PC-9 (cell line): Measurements from ENCODE around the gene POLA2. TPM values are rescaled to one million over a fixed set of nuclear protein-coding genes. Genes with fewer than 3 reads are reported as not detected.
A peak's percentile ranks its signal among the peaks of the same experiment; 100 is the strongest.

Experiments used
- BruUV-seq: library from RNA; stranded (reverse); fragments of 400-500 nt; replicated peaks from 2 replicates; lab custom pipeline; 2021; lab: Mats Ljungman, UMichigan
- CTCF ChIA-PET: fragments of 300-600 bp; sonication (Branson Sonifier 250); formaldehyde crosslinking; loops from one replicate; lab custom pipeline; 2022; ENCODE audit warnings: antibody characterized with exemption; lab: Charles Lee
- POLR2A ChIA-PET: fragments of 300-600 bp; sonication (Branson Sonifier 250); formaldehyde crosslinking; loops from one replicate; lab custom pipeline; 2022; ENCODE audit warnings: antibody characterized with exemption; ENCODE audit not compliant: unreplicated experiment; lab: Charles Lee
- DNase-seq, 2 experiments: peaks; one replicate each; pipeline versions ENCODE4 v3.0.0 to v3.0.0-alpha.2; 2015 to 2022; ENCODE audit warnings: mixed read lengths in 1 of 2
- H2AFZ ChIP-seq: fragments of 200-600 bp; sonication (generic); 2 replicates; pipeline ENCODE4 v1.8.1; 2017; ENCODE audit warnings: antibody characterized with exemption
- H3F3A ChIP-seq: fragments of 200-600 bp; sonication (generic); 2 replicates; pipeline ENCODE4 v1.8.1; 2017; ENCODE audit warnings: antibody characterized with exemption, mild to moderate bottlenecking, low read depth; ENCODE audit not compliant: insufficient read depth
- H3K27ac ChIP-seq: fragments of 200-600 bp; sonication (generic); 2 replicates; pipeline ENCODE4 v1.6.1; 2016; ENCODE audit warnings: mixed run types
- H3K27me3 ChIP-seq: fragments of 200-600 bp; sonication (generic); 2 replicates; pipeline ENCODE4 v1.6.1; 2016; ENCODE audit warnings: low read depth, mixed run types; ENCODE audit not compliant: insufficient read depth
- H3K36me3 ChIP-seq: fragments of 200-600 bp; sonication (generic); 2 replicates; pipeline ENCODE4 v1.6.1; 2016; ENCODE audit warnings: low read depth, mixed run types
- H3K4me1 ChIP-seq: fragments of 200-600 bp; sonication (generic); replicated peaks from 2 replicates; pipeline ENCODE4 v1.6.1; 2016; ENCODE audit warnings: mixed run types; ENCODE audit not compliant: insufficient read depth
- H3K4me2 ChIP-seq: fragments of 200-600 bp; sonication (generic); 2 replicates; pipeline ENCODE4 v1.6.1; 2017; ENCODE audit warnings: mixed run types
- H3K4me3 ChIP-seq: fragments of 200-600 bp; sonication (generic); 2 replicates; pipeline ENCODE4 v1.6.1; 2016; ENCODE audit warnings: mixed run types
- H3K79me2 ChIP-seq: fragments of 200-600 bp; sonication (generic); 2 replicates; pipeline ENCODE4 v1.6.1; 2017; ENCODE audit warnings: low read depth, mixed run types
- H3K9me2 ChIP-seq: fragments of 200-600 bp; sonication (generic); 2 replicates; pipeline ENCODE4 v1.8.1; 2017; ENCODE audit warnings: mild to moderate bottlenecking; ENCODE audit not compliant: insufficient read depth
- H3K9me3 ChIP-seq: fragments of 200-600 bp; sonication (generic); 2 replicates; pipeline ENCODE4 v1.8.1; 2016; ENCODE audit warnings: low read depth; ENCODE audit not compliant: insufficient read depth
- H4K20me1 ChIP-seq: fragments of 200-600 bp; sonication (generic); 2 replicates; pipeline ENCODE4 v1.8.1; 2017; ENCODE audit not compliant: insufficient read depth
- EZH2 ChIP-seq: fragments of 200-600 bp; sonication (generic); IDR thresholded peaks from 2 replicates; pipeline ENCODE4 v1.8.0; 2017; ENCODE audit warnings: antibody characterized with exemption, low read depth
- intact Hi-C: fragments of 100-400 bp; cut with micrococcal nuclease; formaldehyde crosslinking; loops from one replicate; pipeline ENCODE4 v1.10.0; 2022; ENCODE audit not compliant: unreplicated experiment
- total RNA-seq: library from RNA; stranded (reverse); gene quantifications from 2 replicates; pipeline ENCODE4 v1.2.3, GENCODE V29; 2021
- TF ChIP-seq, protein P1 (sequence below): fragments of 200-600 bp; sonication (generic); conservative IDR thresholded peaks from 2 replicates; pipeline ENCODE4 v1.6.1; 2017; ENCODE audit warnings: mixed run types, antibody characterized with exemption, mild to moderate bottlenecking, moderate library complexity

The POLA2 gene
- total RNA-seq, 1 experiment from 2014 or later, result 39.3 TPM

- H3K36me3 ChIP-seq, result peaks cover 30% of the 10 kb centered on the region
- DNase-seq, result no peak
- H3K4me3 ChIP-seq, result no peak overlapping the region
- peaks cover 49% of the 10 kb centered on the region for H3F3A ChIP-seq
- POLR2A ChIA-PET, result no interaction called here
- peaks cover 28% of the 10 kb centered on the region for H4K20me1 ChIP-seq
- TF ChIP-seq, protein P1, sequence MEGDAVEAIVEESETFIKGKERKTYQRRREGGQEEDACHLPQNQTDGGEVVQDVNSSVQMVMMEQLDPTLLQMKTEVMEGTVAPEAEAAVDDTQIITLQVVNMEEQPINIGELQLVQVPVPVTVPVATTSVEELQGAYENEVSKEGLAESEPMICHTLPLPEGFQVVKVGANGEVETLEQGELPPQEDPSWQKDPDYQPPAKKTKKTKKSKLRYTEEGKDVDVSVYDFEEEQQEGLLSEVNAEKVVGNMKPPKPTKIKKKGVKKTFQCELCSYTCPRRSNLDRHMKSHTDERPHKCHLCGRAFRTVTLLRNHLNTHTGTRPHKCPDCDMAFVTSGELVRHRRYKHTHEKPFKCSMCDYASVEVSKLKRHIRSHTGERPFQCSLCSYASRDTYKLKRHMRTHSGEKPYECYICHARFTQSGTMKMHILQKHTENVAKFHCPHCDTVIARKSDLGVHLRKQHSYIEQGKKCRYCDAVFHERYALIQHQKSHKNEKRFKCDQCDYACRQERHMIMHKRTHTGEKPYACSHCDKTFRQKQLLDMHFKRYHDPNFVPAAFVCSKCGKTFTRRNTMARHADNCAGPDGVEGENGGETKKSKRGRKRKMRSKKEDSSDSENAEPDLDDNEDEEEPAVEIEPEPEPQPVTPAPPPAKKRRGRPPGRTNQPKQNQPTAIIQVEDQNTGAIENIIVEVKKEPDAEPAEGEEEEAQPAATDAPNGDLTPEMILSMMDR, result no peak
- no peak for TF ChIP-seq EZH2
- H3K27me3 ChIP-seq, result no peaks in the 10 kb centered on the region
- intact Hi-C loops, result no loop called here
- no peak overlapping the region for H2AFZ ChIP-seq
- H3K9me3 ChIP-seq, result no peaks in the 10 kb centered on the region
- H3K79me2 ChIP-seq, result peaks cover 71% of the 10 kb centered on the region
- peak overlapping the region; percentile 34 for H3K4me2 ChIP-seq
- H3K27ac ChIP-seq, result no peak overlapping the region
- CTCF ChIA-PET, result interaction anchor here (0.6 kb wide), 1 partner anchor 41 kb away, joined by 3 read pairs; no protein-coding TSS in a partner anchor
- H3K4me1 ChIP-seq, result peaks cover 32% of the 10 kb centered on the region
- BruUV-seq, result no TSS peak
- H3K9me2 ChIP-seq, result no peaks in the 10 kb centered on the region
Observed at GRCh38 chr11:65216830-65217229, 44.9 kb upstream of the POLA2 start.

DNA sequence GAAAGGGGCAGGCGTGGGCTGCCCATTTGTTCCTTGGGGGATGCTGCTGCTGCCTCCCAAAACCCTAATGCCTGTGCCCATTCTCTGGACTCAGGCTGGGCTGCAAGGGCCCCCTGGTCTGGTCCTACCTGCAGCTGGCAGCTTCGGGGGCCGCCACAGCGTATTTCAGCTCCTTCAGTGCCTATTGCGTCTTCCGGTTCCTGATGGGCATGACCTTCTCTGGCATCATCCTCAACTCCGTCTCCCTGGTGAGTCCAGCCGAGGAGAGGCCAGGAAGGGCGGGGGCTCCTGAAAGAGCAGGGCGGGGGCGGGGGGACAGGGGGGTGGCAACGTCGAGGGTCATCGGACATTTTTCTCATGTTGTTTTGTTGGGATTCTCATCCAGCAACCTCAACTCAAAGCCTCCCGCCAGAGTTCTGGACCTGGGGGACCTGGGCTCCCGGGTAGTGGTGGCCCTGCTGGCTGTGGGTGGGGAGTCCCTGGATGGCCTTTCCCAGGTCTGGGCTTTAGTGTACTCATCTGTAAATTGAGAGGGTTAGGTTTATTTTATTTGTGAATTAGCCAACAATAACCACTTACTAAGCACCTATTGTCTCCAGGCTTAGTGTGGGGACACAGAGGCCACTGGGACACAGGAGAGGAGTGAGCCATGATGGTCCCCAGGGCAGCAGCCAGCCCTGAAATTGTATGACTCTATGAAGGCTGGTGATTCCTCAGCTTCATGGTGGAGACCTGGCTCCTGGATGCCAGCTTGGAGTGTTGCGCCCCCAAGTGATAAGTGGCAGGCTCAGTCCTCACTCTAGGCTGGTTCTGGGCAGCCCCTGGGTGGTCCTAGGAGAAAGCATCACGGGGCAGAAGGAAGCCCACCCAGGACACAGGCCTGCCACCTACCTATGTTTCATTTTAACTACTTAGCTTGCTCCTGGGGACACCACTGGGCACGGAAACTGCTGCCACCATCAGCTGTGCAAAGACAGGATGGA lies 44.0 kb upstream of the POLA2 start:
- no peak for DNase-seq
- intact Hi-C loops, result no loop called here
- H3K9me2 ChIP-seq, result no peaks in the 10 kb centered on the region
- H3F3A ChIP-seq, result peaks cover 49% of the 10 kb centered on the region
- ChIA-PET POLR2A (no interaction called here), CTCF (interaction anchor here (0.6 kb wide), 1 partner anchor 42 kb away, joined by 3 read pairs; no protein-coding TSS in a partner anchor)
- peaks cover 67% of the 10 kb centered on the region for H3K79me2 ChIP-seq
- H3K4me3 ChIP-seq, result no peak overlapping the region
- H3K4me1 ChIP-seq, result peaks cover 23% of the 10 kb centered on the region
- no peaks in the 10 kb centered on the region for H3K9me3 ChIP-seq
- H3K36me3 ChIP-seq, result peaks cover 29% of the 10 kb centered on the region; the same call in 1 of the 2 replicates
- no peak overlapping the region for H3K27ac ChIP-seq
- H2AFZ ChIP-seq, result no peak overlapping the region
- H4K20me1 ChIP-seq, result peaks cover 28% of the 10 kb centered on the region
- H3K4me2 ChIP-seq, result peak overlapping the region; percentile 34; the same call in 1 of the 2 replicates
- no peak for TF ChIP-seq EZH2
- TF ChIP-seq, protein P1, result no peak
- H3K27me3 ChIP-seq, result no peaks in the 10 kb centered on the region
- no TSS peak for BruUV-seq

DNA sequence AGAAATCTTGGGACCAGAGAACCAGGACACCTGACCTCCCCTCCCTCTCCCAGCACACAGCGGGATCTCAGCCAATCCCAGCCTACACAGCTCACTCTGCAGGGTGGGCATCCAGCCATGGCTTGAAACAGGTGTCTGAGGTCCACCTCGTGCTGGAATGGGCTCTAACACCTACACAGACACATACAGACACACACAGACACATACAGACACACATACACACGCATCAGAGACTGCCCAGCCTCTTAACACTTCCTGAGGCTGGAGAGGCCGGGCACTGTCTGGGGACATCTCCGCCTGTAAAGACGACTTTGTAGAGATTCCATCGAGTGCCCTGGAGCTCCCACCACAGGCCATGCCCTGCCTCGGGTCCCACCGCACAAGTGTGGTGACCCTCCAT lies 43.3 kb upstream of the POLA2 start:
- CTCF ChIA-PET, result no interaction called here
- BruUV-seq, result no TSS peak

More for the DNA sequence above, 43.3 kb upstream of the POLA2 start:
- Histone ChIP-seq H3K4me3 (no peak overlapping the region), H2AFZ (no peak overlapping the region), H3K27ac (no peak overlapping the region), H3K9me2 (no peaks in the 10 kb centered on the region), H3K4me1 (peaks cover 16% of the 10 kb centered on the region), H3F3A (peaks cover 47% of the 10 kb centered on the region), H4K20me1 (peaks cover 34% of the 10 kb centered on the region), H3K79me2 (peaks cover 67% of the 10 kb centered on the region), H3K4me2 (no peak overlapping the region), H3K9me3 (no peaks in the 10 kb centered on the region), H3K27me3 (no peaks in the 10 kb centered on the region), H3K36me3 (peaks cover 29% of the 10 kb centered on the region; the same call in 1 of the 2 replicates)
- intact Hi-C loops, result no loop called here
- DNase-seq, result no peak
- POLR2A ChIA-PET, result no interaction called here
- no peak for TF ChIP-seq EZH2
- TF ChIP-seq, protein P1, result no peak
